Measurements from ENCODE around the gene MGAT4C. TPM values are rescaled to one million over a fixed set of nuclear protein-coding genes. Genes with fewer than 3 reads are reported as not detected.

Gene MGAT4C
- total and polyA plus RNA-seq, 2 donors (not counting 3 experiments of a cell fraction or from before 2014, with no cell fraction given): not detected

- Histone ChIP-seq H3K79me2 (ENCODE audit: control insufficient read depth, insufficient read depth, low read length) (no peaks in the 10 kb centered on the region), H3K4me2 (ENCODE audit: insufficient read depth, low read length) (no peak overlapping the region), H3K36me3 (ENCODE audit: control insufficient read depth in 2 of 2, extremely low read depth in 1 of 2, insufficient read depth in 2 of 2, low read length in 2 of 2) (no peaks in the 10 kb centered on the region), H2AFZ (ENCODE audit: low read depth, low read length) (no peak overlapping the region), H3K4me1 (ENCODE audit: control insufficient read depth, extremely low read depth, insufficient read depth, low read length) (no peaks in the 10 kb centered on the region), H3K27ac (ENCODE audit: insufficient read depth, low read depth, low read length) (no peak overlapping the region), H3K9me3 (replicated peaks; ENCODE audit: control insufficient read depth, insufficient read depth, low read length) (no peaks in the 10 kb centered on the region), H3K27me3 (ENCODE audit: control insufficient read depth in 2 of 2, insufficient read depth in 2 of 2, low read length in 2 of 2) (no peaks in the 10 kb centered on the region), H3K9me1 (replicated peaks; ENCODE audit: control insufficient read depth, extremely low read depth, insufficient read depth, low read length) (no peaks in the 10 kb centered on the region), H4K20me1 (replicated peaks; ENCODE audit: control insufficient read depth, extremely low read depth, insufficient read depth, low read length) (no peaks in the 10 kb centered on the region), H3K9ac (replicated peaks; ENCODE audit: extremely low read depth, insufficient read depth, low read length) (no peak overlapping the region), H3K4me3 (replicated peaks in 1 of 3; ENCODE audit: insufficient read depth in 1 of 3, low read depth in 1 of 3, low read length in 3 of 3) (no peak overlapping the region)
- intact Hi-C loops (cut with micrococcal nuclease): no loop called here
- FAIRE-seq (no peak), DNase-seq (ENCODE audit: low read depth, low spot score) (no peak)
- dilution Hi-C loops (cut with MboI; ENCODE audit: extremely low pct_ligation_motif_present, low sequenced_read_pairs): no loop called here
- CTCF ChIA-PET: interaction anchor here (1.0 kb wide), 1 partner anchor 33 kb away, joined by 3 read pairs; no protein-coding TSS in a partner anchor
- BruUV-seq (replicated peaks): no TSS peak
- POLR2A ChIA-PET: no interaction called here
- TF ChIP-seq JUN (IDR thresholded peaks at IDR 0.05; ENCODE audit: borderline replicate concordance, insufficient read depth, insufficient read length, low read depth): no peak
- TF ChIP-seq FOS (IDR thresholded peaks at IDR 0.05; ENCODE audit: borderline replicate concordance, insufficient read depth, low read length): no peak
- TF ChIP-seq MYC (IDR thresholded peaks at IDR 0.05; ENCODE audit: low read depth, low read length): no peak
- TF ChIP-seq POLR2AphosphoS5 (IDR thresholded peaks at IDR 0.05; ENCODE audit: insufficient read depth, low read depth, low read length): no peak
- no peak for TF ChIP-seq EZH2 (IDR thresholded peaks at IDR 0.05; ENCODE audit: borderline replicate concordance, low read depth, low read length, severe bottlenecking)
- TF ChIP-seq POLR2A (IDR thresholded peaks at IDR 0.05; ENCODE audit: low read depth, low read length): no peak
- no peak for TF ChIP-seq MAX (IDR thresholded peaks at IDR 0.05; ENCODE audit: insufficient read depth, insufficient read length)
- TF ChIP-seq GATA2 (IDR thresholded peaks at IDR 0.05; ENCODE audit: insufficient read depth, insufficient read length, low read depth, low read length): no peak
- no peak for TF ChIP-seq CTCF (IDR thresholded peaks at IDR 0.05; ENCODE audit: extremely low read depth in 1 of 2, insufficient read depth in 1 of 2, low read depth in 1 of 2, low read length in 2 of 2)
Observed at GRCh38 chr12:86104087-86104486, 152.1 kb downstream of the MGAT4C start.

Measured in endothelial cell of umbilical vein (primary cell).